Measurements from ENCODE around the gene SWI5.

SWI5 gene

GRCh38 chr9:128280084-128280622 is 4.1 kb downstream of the SWI5 start:
- DNase-seq, result no peak

- no peak for DNase-seq
Measured at GRCh38 chr9:128282500-128282899, 6.4 kb downstream of the SWI5 start.

- DNase-seq, result no peak
Measured at GRCh38 chr9:128285033-128285784, 9.1 kb downstream of the SWI5 start.

- DNase-seq, result no peak
Measured at GRCh38 chr9:128286440-128286839, 10.4 kb downstream of the SWI5 start.

- DNase-seq, result no peak
Measured at GRCh38 chr9:128288273-128289004, 12.4 kb downstream of the SWI5 start.

GRCh38 chr9:128292009-128292408 is 15.9 kb downstream of the SWI5 start:
- no peak for DNase-seq

DNA sequence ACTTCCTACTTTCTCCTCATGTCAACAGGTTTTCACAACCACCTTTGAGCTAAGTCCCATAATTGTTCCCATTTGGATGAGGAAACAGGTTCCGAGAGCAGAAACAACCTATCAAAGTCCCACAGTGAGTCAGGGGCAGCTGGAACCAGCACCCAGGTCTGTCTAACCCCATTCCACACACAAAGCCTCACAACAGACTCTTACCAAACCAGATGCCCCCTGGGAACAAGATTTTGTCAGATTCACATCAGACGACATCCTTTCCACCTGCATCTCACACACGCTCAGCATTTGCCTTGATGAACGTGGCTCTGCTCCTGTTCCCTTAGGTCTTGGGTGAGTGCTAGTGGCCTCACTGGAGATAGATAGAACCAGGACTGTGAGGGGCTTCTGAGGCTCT is 17.0 kb downstream of the SWI5 start:
- no peak for DNase-seq

- DNase-seq, result no peak
Measured at GRCh38 chr9:128294142-128294541, 18.1 kb downstream of the SWI5 start.

DNA sequence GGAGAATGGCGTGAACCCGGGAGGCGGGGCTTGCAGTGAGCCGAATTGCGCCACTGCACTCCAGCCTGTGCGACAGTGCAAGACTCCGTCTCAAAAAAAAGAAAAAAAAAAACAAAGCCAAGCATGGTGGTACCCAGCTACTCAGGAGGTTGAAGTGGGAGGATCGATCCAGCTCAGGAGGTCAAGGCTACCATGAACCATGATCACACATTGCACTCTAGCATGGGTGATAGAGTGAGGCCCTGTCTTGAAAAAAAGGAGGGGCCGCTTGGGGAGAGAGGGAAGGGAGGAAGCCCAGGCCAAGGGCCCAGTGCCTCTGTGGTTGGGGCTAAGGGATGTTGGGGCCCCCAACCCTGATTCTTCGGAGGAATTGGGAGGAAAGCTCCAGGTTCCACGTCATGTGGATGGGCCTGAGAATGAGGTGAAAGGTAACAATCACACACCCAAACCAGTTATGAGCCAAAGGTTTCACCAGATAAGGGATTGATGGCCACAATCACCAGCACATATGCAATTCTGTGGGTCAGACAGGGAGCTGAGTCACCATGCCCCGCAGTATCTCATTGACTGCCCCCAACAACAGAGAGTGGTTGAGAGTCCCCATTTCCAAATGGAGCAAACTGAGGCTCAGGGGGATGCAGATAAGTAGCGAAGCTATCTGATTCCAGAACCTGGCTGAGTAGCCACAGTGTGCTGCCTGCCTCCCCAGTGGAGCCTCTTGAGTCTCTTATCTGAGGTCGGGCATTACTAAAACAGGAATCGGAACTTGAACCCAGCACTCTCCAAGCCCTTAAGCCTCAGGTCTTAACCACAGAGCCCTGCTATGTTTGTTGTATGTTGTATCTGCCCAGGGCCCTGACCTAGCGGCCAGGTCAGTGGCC is 20.5 kb downstream of the SWI5 start:
- no peak for DNase-seq

DNA sequence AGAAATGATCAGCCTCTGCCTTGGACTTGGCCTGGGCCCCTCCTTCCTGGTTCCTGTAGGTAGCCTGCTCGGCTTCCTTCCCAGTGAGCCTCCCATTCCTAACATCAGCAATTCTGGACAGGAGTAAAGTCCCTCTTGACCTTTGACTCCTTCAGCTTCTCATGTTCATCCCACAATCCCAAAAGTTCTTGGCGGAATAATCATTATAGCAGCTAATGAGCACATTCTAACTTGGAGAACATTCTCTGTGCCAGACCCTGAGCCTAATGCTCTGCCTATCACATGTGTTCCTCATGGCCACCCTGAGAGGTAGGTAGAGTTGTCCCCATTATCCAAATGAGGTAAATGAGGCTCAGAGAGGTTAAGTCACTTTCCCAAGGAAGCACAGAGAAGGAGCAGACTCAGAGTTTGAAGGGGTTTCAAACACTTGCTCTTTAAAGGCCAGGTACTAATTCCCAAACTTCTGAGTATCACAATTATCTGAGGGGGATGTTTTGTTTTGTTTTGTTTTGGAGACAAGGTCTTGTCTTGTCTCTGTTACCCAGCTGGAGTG is 21.2 kb downstream of the SWI5 start:
- DNase-seq, result no peak

DNA sequence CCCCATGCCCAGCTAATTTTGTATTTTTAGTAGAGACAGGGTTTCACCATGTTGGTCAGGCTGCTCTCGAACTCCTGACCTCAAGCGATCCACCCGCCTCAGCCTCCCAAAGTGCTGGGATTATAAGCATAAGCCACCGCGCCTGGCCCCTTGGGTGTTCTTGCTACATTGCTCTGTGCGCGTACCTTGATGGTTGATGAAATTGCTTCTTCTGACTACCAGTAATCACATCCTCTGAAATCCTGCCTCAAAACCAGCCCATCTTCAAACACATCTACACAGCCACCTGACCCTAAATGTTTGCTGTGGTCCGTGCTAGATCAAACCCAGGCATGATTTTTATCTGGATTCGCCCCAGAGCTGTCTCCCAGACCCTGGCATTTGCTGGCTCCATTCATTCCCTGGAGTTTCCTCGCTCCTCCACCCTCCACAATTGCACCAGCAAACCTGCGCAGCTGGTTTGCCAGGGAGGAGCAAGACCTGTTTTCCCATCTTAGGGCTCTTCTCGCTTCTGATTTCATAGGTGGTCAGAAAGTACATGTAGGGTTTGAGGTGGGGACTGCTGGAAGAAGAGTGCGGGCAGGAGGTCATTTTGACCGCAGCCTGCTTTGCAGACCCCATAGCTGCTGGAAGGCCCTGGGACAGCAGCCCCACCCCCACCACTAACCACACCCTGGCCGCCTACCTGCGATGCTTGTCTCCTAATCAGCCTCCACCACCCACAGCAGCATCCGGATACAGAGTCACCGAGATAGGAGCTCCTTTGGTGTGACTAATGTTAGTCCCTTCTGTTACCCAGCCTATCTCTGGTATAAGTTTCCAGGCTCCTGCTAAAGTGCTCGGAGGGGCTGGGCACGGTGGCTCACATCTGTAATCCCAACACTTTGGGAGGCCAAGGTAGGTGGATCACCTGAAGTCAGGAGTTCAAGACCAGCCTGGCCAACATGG is 22.7 kb downstream of the SWI5 start:
- no peak for DNase-seq

DNA sequence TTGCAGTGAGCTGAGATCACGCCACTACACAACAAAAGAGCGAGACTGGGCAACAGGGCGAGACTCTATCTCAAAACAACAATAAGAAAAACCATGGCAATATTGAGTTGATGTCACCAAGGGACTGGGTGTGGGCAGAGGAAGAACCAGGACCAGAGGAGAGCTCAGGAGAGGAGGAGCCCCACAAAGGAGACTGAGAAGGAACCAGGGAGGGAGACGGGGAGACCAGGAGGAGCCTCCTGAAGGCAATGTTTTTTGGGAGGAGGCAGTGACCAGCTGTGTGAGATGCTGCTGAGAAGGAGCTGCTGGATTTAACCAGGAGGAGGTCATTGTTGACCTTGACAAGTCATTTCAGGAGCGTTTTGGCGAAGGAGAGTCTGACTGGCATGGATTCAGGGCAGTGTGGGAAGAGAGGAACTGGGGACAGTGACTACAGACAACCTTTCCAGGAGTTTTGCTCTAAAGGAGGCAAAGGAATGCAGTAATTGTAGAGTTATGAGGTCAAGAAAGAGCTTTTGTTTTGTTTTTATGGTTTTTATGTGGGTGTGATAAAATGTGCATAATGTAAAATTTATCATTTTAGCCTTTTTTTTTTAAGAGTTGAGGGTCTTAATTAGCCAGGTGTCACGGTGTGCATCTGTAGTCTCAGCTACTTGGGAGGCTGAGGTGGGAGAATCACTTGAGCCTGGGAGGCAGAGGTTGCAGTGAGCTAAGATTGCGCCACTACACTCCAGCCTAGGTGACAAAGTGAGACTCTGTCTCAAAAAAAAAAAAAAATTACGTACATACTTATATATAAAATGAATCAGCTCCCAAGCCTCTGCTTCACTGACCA is 28.3 kb downstream of the SWI5 start:
- no peak for DNase-seq

DNA sequence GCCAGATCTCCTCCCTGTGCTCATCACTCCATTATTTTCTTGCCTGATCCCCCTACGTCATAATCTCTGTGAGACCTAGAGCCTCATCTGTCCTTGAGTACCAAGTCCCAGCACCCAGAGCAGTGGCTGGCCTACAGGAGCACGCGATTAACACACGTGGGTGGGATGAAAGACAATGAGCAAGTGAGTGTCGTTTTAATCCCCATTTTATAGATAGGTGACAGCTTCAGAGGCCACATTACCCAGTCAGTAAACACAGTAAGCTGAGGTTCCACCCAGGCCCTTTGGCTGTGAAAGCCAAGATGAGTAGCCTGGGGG is 28.9 kb downstream of the SWI5 start:
- no peak for DNase-seq

- DNase-seq, result no peak
Measured at GRCh38 chr9:128309551-128309950, 33.5 kb downstream of the SWI5 start.

DNA sequence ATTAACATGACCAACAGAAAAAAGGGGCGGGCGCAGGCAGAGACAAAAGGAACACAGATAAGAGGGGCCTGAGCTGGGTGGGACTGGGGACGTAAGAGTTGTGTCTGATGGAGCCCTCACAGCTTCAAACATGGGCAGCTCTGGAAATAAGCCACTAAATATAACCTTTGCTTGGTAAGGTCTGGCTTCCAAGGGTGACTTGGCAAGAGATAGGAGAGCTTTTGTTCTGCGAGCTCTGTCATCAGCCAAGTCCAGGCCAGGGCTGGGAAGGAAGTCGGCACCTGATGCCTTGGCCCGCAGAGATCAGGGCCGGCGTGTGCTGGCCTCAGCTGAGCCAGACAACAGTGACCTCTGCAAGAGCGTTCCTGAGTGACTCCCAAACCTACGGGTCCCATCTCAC is 34.4 kb downstream of the SWI5 start:
- no peak for DNase-seq

DNA sequence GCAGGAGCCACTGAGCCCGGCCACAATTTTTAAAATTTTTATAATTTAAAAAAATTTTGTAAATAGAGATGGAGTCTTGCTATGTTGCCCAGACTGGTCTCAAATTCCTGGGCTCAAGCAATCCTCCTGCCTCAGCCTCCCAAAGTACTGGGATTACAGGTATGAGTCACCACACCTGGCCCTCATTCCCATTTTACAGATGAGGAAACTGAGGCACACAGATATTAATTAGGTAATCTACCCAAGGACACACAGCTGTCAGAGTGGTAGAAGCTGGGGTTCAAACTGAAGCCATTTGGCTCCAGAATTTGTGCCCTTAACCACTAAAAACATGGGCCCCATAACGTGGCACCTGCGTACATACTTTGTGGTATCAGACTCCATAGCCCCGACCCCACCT is 38.6 kb downstream of the SWI5 start:
- DNase-seq, result no peak

DNA sequence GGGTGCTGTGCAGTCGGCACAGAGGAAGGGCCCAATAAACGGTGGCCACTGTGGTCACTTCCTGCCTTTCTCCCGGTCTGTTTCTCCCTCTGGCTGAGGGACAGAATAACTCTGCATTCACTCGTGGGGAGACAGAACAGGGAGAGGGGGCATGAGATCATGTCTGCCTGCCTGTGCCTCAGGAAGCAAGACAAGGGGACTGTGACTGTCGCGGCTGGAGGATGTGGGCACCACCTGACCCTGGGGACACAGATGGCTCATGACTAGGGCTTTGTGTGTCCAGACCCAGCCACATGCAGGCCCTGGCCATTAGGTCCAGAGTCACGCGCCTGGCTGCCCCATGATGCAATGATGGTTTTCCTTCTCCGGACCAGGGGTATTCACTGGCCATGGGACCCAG is 40.3 kb downstream of the SWI5 start:
- DNase-seq, result no peak

GRCh38 chr9:128317629-128318028 is 41.6 kb downstream of the SWI5 start:
- no peak for DNase-seq

DNA sequence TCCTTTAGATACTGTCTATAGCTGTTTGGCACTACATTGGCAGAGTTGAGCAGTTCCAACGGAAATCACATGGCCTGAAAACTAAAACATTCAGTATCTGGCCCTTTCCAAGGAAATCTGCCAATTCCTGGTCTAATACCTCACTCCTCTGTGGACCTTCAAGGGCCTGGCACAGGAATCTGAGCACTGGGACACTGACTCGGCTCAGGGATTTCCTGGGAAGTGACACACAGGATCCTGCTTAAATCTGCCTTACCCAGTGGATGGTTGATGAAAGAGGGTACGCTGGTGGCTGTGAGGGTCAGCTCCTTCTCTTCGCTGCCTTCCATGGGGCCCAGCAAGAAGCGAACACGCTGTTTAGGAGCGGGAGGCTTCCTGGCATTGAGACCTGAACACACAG is 45.3 kb downstream of the SWI5 start:
- DNase-seq, result no peak

DNA sequence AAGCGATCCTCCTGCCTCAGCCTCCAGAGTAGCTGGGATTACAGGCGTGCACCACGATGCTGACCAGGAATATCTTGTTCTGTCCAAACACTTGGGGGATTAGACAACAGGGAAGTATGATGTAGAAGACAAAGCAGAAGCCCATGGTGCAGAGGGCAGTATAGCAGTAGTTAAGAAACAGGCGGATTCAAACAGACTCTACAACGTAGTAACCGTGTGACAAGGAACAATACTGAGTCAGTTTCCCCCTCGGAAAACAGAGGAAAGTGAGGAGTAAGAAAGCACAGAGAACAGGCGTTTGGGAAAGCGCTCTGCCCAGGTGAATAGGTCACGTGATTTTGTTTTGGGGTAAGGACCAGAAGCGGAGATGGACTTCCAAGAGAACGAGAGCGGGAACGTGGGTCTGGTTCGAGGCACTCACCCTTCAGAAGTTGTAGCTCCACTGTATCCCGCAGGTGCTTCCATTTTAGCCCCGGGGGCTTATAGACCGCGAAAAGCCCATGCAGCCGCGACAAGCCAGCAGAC is 45.9 kb downstream of the SWI5 start:
- peak; percentile 61 for DNase-seq

Data from NCI-H345 (cell line).